ENCODE measurements around the gene CTIF.

The CTIF gene

DNA sequence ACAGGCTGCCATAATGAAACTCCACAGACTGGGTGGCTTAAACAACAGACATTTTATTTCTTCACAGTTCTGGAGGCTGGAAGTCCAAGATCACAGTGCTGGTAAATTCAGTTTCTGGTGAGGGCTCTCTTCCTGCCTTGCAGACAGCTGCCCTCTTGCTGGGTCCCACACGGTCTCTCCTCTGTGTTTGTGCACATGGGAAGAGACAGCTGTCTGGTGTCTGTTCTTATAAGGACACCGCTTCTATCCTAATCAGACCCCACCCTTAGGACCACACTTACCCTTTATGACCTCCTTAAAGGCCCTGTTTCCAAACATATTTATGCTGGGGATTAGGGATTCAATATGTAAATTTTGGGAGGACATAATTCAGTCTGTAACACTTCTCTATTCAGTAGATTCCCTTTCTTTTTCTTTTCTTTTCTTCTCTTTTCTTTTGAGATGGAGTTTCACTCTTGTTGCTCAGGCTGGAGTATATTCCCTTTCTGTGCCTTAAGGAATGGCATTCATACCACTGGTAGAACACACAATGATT, 18.9 kb downstream of the CTIF start:
- peaks cover 5% of the 10 kb centered on the region; the same call in 1 of the 2 replicates for H3K4me1 ChIP-seq (ENCODE audit: insufficient read depth, low read length)
- no peaks in the 10 kb centered on the region for H3K9me3 ChIP-seq (ENCODE audit: insufficient read depth, low read depth, low read length)
- no peaks in the 10 kb centered on the region for H3K27me3 ChIP-seq (ENCODE audit: insufficient read depth, low read length)
- no peak overlapping the region for H3K9ac ChIP-seq (ENCODE audit: low read depth, low read length)
- 0 out of 2 replicates have a peak, but pooled peaks cover 5% of the 10 kb centered on the region for H3K36me3 ChIP-seq (ENCODE audit: insufficient read depth, low read depth, low read length)
- no peak overlapping the region for H3K4me3 ChIP-seq (ENCODE audit: low read length)
- H3K27ac ChIP-seq (ENCODE audit: low read length) = no peak overlapping the region

DNA sequence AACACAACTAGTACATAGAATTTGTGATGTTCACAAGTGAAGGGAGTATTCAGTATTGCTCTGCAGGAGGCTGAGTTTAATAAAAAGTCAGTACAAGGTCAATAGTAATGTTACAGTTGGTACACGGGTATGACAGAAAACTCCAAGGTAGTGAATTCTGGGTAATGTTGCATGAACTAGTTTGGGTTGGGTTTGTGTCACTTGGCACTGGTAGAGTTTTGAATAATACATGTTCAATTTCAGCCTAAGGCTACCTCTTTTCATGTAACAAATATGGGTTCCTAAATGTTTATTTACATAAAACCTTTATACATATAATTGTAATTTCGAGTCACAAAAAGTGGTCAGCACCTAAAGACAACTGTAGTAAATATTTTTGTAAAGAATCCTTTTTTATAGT, 19.4 kb downstream of the CTIF start:
- H3K4me3 ChIP-seq (ENCODE audit: low read length) = no peak overlapping the region
- no peak overlapping the region for H3K9ac ChIP-seq (ENCODE audit: low read depth, low read length)
- no peaks in the 10 kb centered on the region for H3K9me3 ChIP-seq (ENCODE audit: insufficient read depth, low read depth, low read length)
- H3K4me1 ChIP-seq (ENCODE audit: insufficient read depth, low read length) = peaks cover 5% of the 10 kb centered on the region; the same call in 1 of the 2 replicates
- H3K27ac ChIP-seq (ENCODE audit: low read length) = no peak overlapping the region
- no peaks in the 10 kb centered on the region for H3K27me3 ChIP-seq (ENCODE audit: insufficient read depth, low read length)
- 0 out of 2 replicates have a peak, but pooled peaks cover 5% of the 10 kb centered on the region for H3K36me3 ChIP-seq (ENCODE audit: insufficient read depth, low read depth, low read length)

GRCh38 chr18:48560491-48560890, 21.7 kb downstream of the CTIF start:
- H3K27ac ChIP-seq (ENCODE audit: low read length) = no peak overlapping the region
- H3K4me3 ChIP-seq (ENCODE audit: low read length) = no peak overlapping the region
- no peaks in the 10 kb centered on the region for H3K36me3 ChIP-seq (ENCODE audit: insufficient read depth, low read depth, low read length)
- no peaks in the 10 kb centered on the region for H3K9me3 ChIP-seq (ENCODE audit: insufficient read depth, low read depth, low read length)
- no peaks in the 10 kb centered on the region for H3K27me3 ChIP-seq (ENCODE audit: insufficient read depth, low read length)
- H3K4me1 ChIP-seq (ENCODE audit: insufficient read depth, low read length) = peaks cover 5% of the 10 kb centered on the region; the same call in 1 of the 2 replicates
- H3K9ac ChIP-seq (ENCODE audit: low read depth, low read length) = no peak overlapping the region

DNA sequence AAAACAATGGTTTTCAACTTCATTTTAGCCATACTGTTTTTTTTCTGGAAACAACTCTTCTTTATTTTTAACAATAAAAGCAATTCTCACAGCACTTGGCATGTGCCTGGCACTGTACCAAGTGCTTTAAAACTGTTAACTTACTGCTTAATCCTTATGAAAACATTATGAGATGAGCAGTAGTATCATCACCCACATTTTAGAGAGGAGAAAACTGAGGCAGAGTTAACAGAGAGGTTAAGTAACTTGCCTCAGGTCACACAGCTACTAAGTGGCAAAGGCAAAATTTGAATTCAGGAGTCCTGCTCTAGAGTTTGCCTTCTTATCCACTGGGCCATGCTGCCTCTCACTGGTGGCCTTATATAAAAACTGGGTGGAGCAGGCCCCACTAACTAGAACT, 23.2 kb downstream of the CTIF start:
- Histone ChIP-seq H3K27ac (ENCODE audit: low read length) (no peak overlapping the region), H3K36me3 (ENCODE audit: insufficient read depth, low read depth, low read length) (no peaks in the 10 kb centered on the region), H3K27me3 (ENCODE audit: insufficient read depth, low read length) (no peaks in the 10 kb centered on the region), H3K4me1 (ENCODE audit: insufficient read depth, low read length) (peaks cover 5% of the 10 kb centered on the region; the same call in 1 of the 2 replicates), H3K9ac (ENCODE audit: low read depth, low read length) (no peak overlapping the region), H3K9me3 (ENCODE audit: insufficient read depth, low read depth, low read length) (no peaks in the 10 kb centered on the region), H3K4me3 (ENCODE audit: low read length) (no peak overlapping the region)

- Histone ChIP-seq H3K36me3 (ENCODE audit: insufficient read depth, low read depth, low read length) (no peaks in the 10 kb centered on the region), H3K9me3 (ENCODE audit: insufficient read depth, low read depth, low read length) (no peaks in the 10 kb centered on the region), H3K4me3 (ENCODE audit: low read length) (no peak overlapping the region), H3K27ac (ENCODE audit: low read length) (no peak overlapping the region), H3K27me3 (ENCODE audit: insufficient read depth, low read length) (no peaks in the 10 kb centered on the region), H3K9ac (ENCODE audit: low read depth, low read length) (no peak overlapping the region), H3K4me1 (ENCODE audit: insufficient read depth, low read length) (peaks cover 5% of the 10 kb centered on the region; the same call in 1 of the 2 replicates)
These were observed 24.2 kb downstream of the CTIF start for GRCh38 chr18:48563027-48563426.

DNA sequence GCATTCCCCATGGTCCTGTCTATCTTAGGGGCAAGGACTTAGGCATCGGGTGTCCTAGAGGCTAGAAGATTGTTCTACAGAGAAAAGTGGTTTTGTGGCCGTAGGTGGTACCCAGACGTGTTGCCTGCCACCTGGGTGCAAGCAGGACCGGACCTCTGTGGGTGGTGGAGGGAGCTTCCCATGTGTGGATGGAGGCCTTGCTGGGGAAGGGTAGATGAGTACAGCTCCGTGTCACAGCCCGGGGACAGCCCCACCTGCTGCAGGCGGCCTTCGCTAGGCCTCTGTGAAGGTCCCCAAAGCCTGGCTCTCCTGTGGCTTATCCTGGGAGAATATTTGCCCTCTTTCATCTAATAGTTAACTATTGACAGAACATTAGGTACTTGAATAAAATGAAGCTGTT, 25.3 kb downstream of the CTIF start:
- Histone ChIP-seq H3K9me3 (ENCODE audit: insufficient read depth, low read depth, low read length) (no peaks in the 10 kb centered on the region), H3K36me3 (ENCODE audit: insufficient read depth, low read depth, low read length) (no peaks in the 10 kb centered on the region), H3K27ac (ENCODE audit: low read length) (no peak overlapping the region), H3K4me1 (ENCODE audit: insufficient read depth, low read length) (peaks cover 5% of the 10 kb centered on the region; the same call in 1 of the 2 replicates), H3K9ac (ENCODE audit: low read depth, low read length) (no peak overlapping the region), H3K27me3 (ENCODE audit: insufficient read depth, low read length) (no peaks in the 10 kb centered on the region), H3K4me3 (ENCODE audit: low read length) (no peak overlapping the region)

- H3K4me1 ChIP-seq (ENCODE audit: insufficient read depth, low read length) = peaks cover 5% of the 10 kb centered on the region; the same call in 1 of the 2 replicates
- no peak overlapping the region for H3K4me3 ChIP-seq (ENCODE audit: low read length)
- H3K36me3 ChIP-seq (ENCODE audit: insufficient read depth, low read depth, low read length) = no peaks in the 10 kb centered on the region
- no peaks in the 10 kb centered on the region for H3K9me3 ChIP-seq (ENCODE audit: insufficient read depth, low read depth, low read length)
- H3K27me3 ChIP-seq (ENCODE audit: insufficient read depth, low read length) = no peaks in the 10 kb centered on the region
- H3K9ac ChIP-seq (ENCODE audit: low read depth, low read length) = no peak overlapping the region
- H3K27ac ChIP-seq (ENCODE audit: low read length) = no peak overlapping the region
These were observed 26.3 kb downstream of the CTIF start for GRCh38 chr18:48565105-48565504.

- Histone ChIP-seq H3K36me3 (ENCODE audit: insufficient read depth, low read depth, low read length) (no peaks in the 10 kb centered on the region), H3K9ac (ENCODE audit: low read depth, low read length) (no peak overlapping the region), H3K4me1 (ENCODE audit: insufficient read depth, low read length) (peaks cover 1% of the 10 kb centered on the region; the same call in 1 of the 2 replicates), H3K9me3 (ENCODE audit: insufficient read depth, low read depth, low read length) (no peaks in the 10 kb centered on the region), H3K4me3 (ENCODE audit: low read length) (no peak overlapping the region), H3K27me3 (ENCODE audit: insufficient read depth, low read length) (no peaks in the 10 kb centered on the region), H3K27ac (ENCODE audit: low read length) (no peak overlapping the region)
These were observed 27.8 kb downstream of the CTIF start for GRCh38 chr18:48566589-48566988.

- no peaks in the 10 kb centered on the region for H3K9me3 ChIP-seq (ENCODE audit: insufficient read depth, low read depth, low read length)
- no peak overlapping the region for H3K9ac ChIP-seq (ENCODE audit: low read depth, low read length)
- no peak overlapping the region for H3K4me3 ChIP-seq (ENCODE audit: low read length)
- H3K27me3 ChIP-seq (ENCODE audit: insufficient read depth, low read length) = no peaks in the 10 kb centered on the region
- H3K36me3 ChIP-seq (ENCODE audit: insufficient read depth, low read depth, low read length) = no peaks in the 10 kb centered on the region
- no peak overlapping the region for H3K27ac ChIP-seq (ENCODE audit: low read length)
- no peaks in the 10 kb centered on the region for H3K4me1 ChIP-seq (ENCODE audit: insufficient read depth, low read length)
These were observed 28.6 kb downstream of the CTIF start for GRCh38 chr18:48567388-48567787.

DNA sequence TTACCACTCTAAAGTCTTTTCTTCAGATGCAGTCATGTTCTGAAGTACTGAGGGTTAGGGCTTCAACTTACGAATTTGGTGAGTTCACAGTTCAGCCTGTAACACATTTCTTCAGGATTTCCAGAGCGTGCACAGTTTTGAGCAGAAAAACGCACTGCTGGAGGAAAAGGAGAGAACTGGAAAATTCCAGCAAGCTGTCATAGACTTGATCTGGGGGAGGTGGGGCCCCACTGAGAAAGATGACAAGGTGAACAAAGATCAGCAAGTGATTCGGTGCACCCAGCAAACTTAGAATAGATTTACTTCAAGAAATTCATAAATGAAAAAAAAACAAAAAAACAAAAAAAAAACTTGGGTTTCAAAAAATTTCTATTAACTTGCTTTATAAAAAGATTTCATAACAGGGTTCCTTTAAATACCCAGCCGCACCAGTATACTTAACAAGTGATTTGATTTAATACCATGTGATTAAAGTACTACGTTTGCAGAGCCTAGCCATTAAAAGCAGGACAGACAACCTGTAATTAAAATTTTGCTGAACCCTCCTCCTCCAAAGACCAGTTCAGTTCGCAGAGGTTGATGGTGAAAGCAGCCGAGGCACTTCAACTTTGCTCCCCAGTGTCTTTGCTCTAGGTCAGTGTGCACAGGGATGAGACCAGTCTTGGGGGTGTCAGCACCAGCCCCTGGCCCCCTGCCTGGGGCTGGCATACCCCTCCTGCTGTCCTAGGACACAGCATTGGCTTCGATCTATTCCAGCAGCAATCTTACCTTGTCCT, 30.5 kb downstream of the CTIF start:
- Histone ChIP-seq H3K9me3 (ENCODE audit: insufficient read depth, low read depth, low read length) (no peaks in the 10 kb centered on the region), H3K27ac (ENCODE audit: low read length) (no peak overlapping the region), H3K4me3 (ENCODE audit: low read length) (no peak overlapping the region), H3K9ac (ENCODE audit: low read depth, low read length) (no peak overlapping the region), H3K4me1 (ENCODE audit: insufficient read depth, low read length) (no peaks in the 10 kb centered on the region), H3K27me3 (ENCODE audit: insufficient read depth, low read length) (no peaks in the 10 kb centered on the region), H3K36me3 (ENCODE audit: insufficient read depth, low read depth, low read length) (no peaks in the 10 kb centered on the region)

DNA sequence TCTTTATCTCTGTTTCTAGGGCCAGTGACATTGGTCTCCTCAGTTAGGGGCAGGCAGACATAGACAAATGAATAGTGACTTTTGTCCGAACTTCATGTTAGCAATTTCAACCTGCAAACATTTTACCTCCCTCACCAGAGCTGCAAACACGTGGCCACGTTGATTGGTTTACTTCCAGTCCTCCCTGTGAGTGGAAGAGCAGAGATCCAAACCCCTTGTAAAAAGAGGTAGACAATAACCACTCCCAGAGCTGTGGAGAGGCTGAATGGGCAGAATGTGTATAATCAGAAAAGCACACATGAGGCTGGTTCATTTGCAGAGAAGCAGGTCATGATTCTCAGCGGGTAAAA, 31.1 kb downstream of the CTIF start:
- H3K4me3 ChIP-seq (ENCODE audit: low read length) = no peak overlapping the region
- no peaks in the 10 kb centered on the region for H3K27me3 ChIP-seq (ENCODE audit: insufficient read depth, low read length)
- H3K9ac ChIP-seq (ENCODE audit: low read depth, low read length) = no peak overlapping the region
- H3K27ac ChIP-seq (ENCODE audit: low read length) = no peak overlapping the region
- H3K36me3 ChIP-seq (ENCODE audit: insufficient read depth, low read depth, low read length) = no peaks in the 10 kb centered on the region
- H3K9me3 ChIP-seq (ENCODE audit: insufficient read depth, low read depth, low read length) = no peaks in the 10 kb centered on the region
- no peaks in the 10 kb centered on the region for H3K4me1 ChIP-seq (ENCODE audit: insufficient read depth, low read length)

DNA sequence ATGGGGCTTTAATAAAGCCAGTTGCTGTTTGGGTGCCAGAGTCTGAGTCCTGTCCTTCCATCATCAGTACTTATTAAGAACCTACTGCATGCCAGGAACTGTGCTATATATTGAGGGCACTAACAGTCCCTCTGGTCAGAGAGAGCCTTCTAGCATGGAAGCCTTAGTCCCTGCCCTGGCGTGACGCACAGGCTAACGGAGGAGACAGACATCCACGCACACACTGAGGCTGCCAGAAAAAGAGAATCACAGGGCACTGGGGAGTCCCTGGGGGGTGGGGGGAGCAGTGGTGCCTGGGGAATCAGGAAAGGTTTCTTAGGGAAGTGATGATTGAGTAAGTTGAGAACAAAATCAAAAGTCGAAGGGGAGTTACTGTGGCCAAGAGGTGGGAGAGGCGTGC, 31.5 kb downstream of the CTIF start:
- Histone ChIP-seq H3K9me3 (ENCODE audit: insufficient read depth, low read depth, low read length) (no peaks in the 10 kb centered on the region), H3K4me1 (ENCODE audit: insufficient read depth, low read length) (no peaks in the 10 kb centered on the region), H3K4me3 (ENCODE audit: low read length) (no peak overlapping the region), H3K27me3 (ENCODE audit: insufficient read depth, low read length) (no peaks in the 10 kb centered on the region), H3K36me3 (ENCODE audit: insufficient read depth, low read depth, low read length) (no peaks in the 10 kb centered on the region), H3K9ac (ENCODE audit: low read depth, low read length) (no peak overlapping the region), H3K27ac (ENCODE audit: low read length) (no peak overlapping the region)

Measured in iPS-20b (cell line).